ENCODE data around the gene TBPL1. TPM values are rescaled to one million over a fixed set of nuclear protein-coding genes. Genes with fewer than 3 reads are reported as not detected.
"Not testable (repeated sequence)": the region's sequence is repeated elsewhere in the genome, so short reads cannot be mapped to it uniquely, and the experiment has no call there.

TBPL1 gene
- total and polyA plus RNA-seq, 7 donors: 6.6 to 26.4 (median 13.2) TPM

DNA sequence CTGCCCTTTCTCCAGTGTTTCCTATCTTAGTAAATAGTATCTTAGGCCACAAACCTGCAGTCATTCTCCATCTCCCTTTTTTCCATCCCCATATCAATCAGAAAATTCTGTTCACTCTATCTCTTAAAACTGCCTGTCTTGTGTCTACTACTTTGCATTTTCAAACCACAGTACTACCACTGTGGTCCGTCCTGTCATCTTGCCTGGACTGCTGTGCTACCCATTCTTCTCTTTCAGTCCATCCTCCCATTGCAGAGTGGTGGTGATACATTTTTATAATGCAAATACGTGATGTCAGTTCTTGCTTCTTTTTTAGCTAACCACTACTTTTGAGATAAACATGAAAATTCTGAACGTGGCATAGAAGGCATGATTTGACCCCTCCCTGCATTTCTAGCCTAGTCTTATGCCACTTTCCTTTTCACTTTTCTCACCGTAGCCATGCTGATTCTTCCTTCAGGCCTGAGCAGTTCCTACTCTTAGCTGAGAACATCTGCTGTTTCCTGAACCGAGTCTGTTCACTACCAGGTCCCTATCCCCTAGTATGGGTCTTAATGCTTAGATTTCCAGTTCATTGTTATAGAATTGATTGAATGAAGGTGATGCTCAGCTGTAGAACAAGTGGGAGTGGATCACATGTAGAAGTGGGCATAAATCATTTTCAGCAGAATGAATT, 13.8 kb downstream of the TBPL1 start:
- no peaks in the 10 kb centered on the region for H3K9me3 ChIP-seq
- intact Hi-C loops (cut with DNase I): no loop called here
- no peak for TF ChIP-seq POLR2A (IDR thresholded peaks at IDR 0.05)
- no peak for TF ChIP-seq EP300 (IDR thresholded peaks at IDR 0.05)
- TF ChIP-seq, protein P1, sequence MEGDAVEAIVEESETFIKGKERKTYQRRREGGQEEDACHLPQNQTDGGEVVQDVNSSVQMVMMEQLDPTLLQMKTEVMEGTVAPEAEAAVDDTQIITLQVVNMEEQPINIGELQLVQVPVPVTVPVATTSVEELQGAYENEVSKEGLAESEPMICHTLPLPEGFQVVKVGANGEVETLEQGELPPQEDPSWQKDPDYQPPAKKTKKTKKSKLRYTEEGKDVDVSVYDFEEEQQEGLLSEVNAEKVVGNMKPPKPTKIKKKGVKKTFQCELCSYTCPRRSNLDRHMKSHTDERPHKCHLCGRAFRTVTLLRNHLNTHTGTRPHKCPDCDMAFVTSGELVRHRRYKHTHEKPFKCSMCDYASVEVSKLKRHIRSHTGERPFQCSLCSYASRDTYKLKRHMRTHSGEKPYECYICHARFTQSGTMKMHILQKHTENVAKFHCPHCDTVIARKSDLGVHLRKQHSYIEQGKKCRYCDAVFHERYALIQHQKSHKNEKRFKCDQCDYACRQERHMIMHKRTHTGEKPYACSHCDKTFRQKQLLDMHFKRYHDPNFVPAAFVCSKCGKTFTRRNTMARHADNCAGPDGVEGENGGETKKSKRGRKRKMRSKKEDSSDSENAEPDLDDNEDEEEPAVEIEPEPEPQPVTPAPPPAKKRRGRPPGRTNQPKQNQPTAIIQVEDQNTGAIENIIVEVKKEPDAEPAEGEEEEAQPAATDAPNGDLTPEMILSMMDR (IDR thresholded peaks at IDR 0.05): no peak
- TF ChIP-seq POLR2AphosphoS5 (IDR thresholded peaks at IDR 0.05): no peak
- no peak for DNase-seq
- H3K4me1 ChIP-seq: peaks cover 0 to 18% (median 6%) of the 10 kb centered on the region in 4 donors
- H3K27me3 ChIP-seq: no peaks in the 10 kb centered on the region
- WGBS, 2 donors: 45 to 56% methylated on average over 5 of the region's 5 CpGs
- H3K27ac ChIP-seq: no peak overlapping the region
- H3K36me3 ChIP-seq: no peaks in the 10 kb centered on the region
- no peak overlapping the region for H3K4me3 ChIP-seq

DNA sequence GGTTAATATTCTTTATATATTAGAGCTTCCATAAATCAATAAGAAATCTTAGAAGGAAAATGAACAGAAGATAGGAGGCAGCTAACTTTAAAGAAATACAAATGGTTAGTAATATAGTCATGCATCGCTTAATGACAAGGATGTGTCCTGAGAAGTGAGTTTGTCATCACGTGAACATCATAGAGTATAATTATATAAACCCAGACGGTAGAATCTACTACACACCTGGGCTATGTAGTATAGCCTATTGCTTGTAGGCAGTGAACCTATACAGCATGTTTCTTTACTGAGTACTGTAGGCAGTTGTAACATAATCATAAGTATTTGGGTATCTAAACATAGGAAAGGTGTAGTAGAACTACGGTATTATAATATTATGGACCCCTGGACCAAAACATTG, 14.3 kb downstream of the TBPL1 start:
- Histone ChIP-seq H3K36me3 (no peaks in the 10 kb centered on the region), H3K9me3 (no peaks in the 10 kb centered on the region), H3K4me3 (no peak overlapping the region), H3K27me3 (no peaks in the 10 kb centered on the region), H3K27ac (no peak overlapping the region), H3K4me1 (peaks cover 0 to 15% (median 6%) of the 10 kb centered on the region in 4 donors)
- DNase-seq: no peak
- intact Hi-C loops (cut with DNase I): no loop called here
- TF ChIP-seq, protein P1 (IDR thresholded peaks at IDR 0.05): no peak
- 80 to 88% methylated on average over 4 of the region's 4 CpGs for WGBS, 2 donors

DNA sequence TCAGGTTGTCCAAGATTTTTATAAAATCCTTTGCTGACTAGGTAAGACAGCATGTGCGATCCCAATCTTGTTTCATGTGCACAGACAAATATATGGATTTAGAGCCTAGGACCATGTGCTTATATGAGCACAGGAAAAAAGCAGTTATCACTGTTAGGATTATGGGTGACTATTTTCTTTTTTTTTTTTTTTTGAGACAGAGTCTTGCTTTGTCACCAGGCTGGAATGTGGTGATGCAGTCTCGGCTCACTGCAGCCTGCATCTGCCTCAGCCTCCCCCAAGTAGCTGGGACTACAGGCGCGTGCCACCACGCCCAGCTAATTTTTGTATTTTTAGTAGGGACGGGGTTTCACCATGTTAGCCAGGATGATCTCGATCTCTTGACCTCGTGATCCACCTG, 14.8 kb downstream of the TBPL1 start:
- H3K9me3 ChIP-seq; H3K36me3 ChIP-seq; H3K4me3 ChIP-seq; H3K27me3 ChIP-seq; H3K27ac ChIP-seq; intact Hi-C loops (cut with DNase I); DNase-seq: not testable (repeated sequence)
- H3K4me1 ChIP-seq: peaks cover 0 to 15% (median 5%) of the 10 kb centered on the region in 4 donors
- 86 to 89% methylated on average over 8 of the region's 8 CpGs for WGBS, 2 donors

DNA sequence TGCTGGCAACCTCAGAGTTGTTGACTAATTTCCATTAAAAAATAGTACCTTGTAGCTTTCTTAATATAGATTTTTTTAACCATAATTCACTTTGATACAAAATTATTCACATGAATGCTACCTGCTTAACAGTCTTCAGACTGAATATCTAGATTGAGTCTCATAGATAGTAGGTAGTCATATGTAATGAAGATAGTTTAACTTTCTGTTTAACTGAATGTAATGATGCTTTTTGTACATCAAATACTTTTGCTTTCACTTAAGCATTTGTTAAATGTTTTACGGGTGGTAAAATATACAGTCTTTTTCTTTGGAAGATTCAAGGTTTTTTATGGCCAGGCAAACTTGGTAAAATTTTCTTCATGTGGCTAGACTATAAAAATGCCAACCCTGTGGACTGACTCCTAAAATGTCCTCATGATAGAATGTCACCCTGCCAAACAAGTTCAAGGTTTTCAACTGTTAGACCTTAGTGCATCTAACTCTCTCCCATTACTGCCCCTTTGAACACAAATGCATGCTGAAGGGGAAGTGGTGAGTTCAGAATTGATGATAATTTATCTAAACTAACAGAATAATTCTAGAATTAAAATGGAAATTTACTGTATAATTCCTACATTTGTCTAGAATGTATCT, 16.4 kb downstream of the TBPL1 start:
- Histone ChIP-seq H3K4me1 (peaks cover 0 to 18% (median 10%) of the 10 kb centered on the region in 4 donors), H3K36me3 (no peaks in the 10 kb centered on the region), H3K4me3 (no peak overlapping the region), H3K27ac (no peak overlapping the region), H3K27me3 (no peaks in the 10 kb centered on the region), H3K9me3 (no peaks in the 10 kb centered on the region)
- intact Hi-C loops (cut with DNase I): no loop called here
- 14 to 47% methylated on average over 1 of the region's 1 CpG for WGBS, 2 donors
- no peak for DNase-seq
- TF ChIP-seq, protein P1 (IDR thresholded peaks at IDR 0.05): no peak
- TF ChIP-seq EP300 (IDR thresholded peaks at IDR 0.05) (no peak), POLR2A (IDR thresholded peaks at IDR 0.05) (no peak), POLR2AphosphoS5 (IDR thresholded peaks at IDR 0.05) (no peak)

DNA sequence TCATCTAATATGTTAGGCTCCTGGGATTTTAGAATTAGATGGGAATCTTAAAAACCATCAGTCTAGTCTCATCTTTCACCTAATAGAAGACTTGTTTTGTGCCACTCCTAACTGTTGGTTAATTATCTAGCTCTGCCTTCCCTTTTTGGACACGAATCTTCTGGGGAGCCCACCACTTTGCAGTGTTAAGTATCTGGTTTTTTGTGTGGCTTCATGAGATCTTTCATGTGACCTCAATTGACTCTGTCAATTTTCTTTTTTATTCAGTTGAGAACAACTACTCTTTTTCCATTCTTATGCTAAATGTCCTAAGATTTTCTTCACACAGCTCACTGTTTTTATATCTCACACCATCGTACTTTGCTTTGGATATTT, 16.9 kb downstream of the TBPL1 start:
- Histone ChIP-seq H3K36me3 (no peaks in the 10 kb centered on the region), H3K27ac (no peak overlapping the region), H3K27me3 (no peaks in the 10 kb centered on the region), H3K4me1 (peaks cover 0 to 18% (median 10%) of the 10 kb centered on the region in 4 donors), H3K4me3 (no peak overlapping the region), H3K9me3 (no peaks in the 10 kb centered on the region)
- intact Hi-C loops (cut with DNase I): loop anchor here (10.0 kb wide), 1 partner anchor 125 kb away; no protein-coding TSS in a partner anchor
- 54 to 68% methylated on average over 2 of the region's 2 CpGs for WGBS, 2 donors
- DNase-seq: no peak
- no peak for TF ChIP-seq POLR2A (IDR thresholded peaks at IDR 0.05)
- TF ChIP-seq EP300 (IDR thresholded peaks at IDR 0.05): no peak
- TF ChIP-seq POLR2AphosphoS5 (IDR thresholded peaks at IDR 0.05): no peak
- TF ChIP-seq, protein P1 (IDR thresholded peaks at IDR 0.05): no peak

Data from sigmoid colon (tissue), 7 donors.